Stomach (tissue), 4 donors: ENCODE results near the gene NBPF20.
"Not testable (repeated sequence)": the region's sequence is repeated elsewhere in the genome, so short reads cannot be mapped to it uniquely, and the experiment has no call there.

Experiments
- CTCF ChIP-seq, 7 experiments: fragments of 450-650 bp in 4 of 7; fragments of 200-600 bp in 3 of 7; sonication (generic) in 3 of 7; IDR thresholded peaks; one replicate each; pipeline ENCODE4 v1.5.1; 2016 to 2019; ENCODE audit warnings: antibody characterized with exemption in 7 of 7, control low read depth in 2 of 7, mild to moderate bottlenecking in 1 of 7
- EP300 ChIP-seq: sonication (generic); formaldehyde crosslinking; IDR thresholded peaks from one replicate; pipeline ENCODE4 v1.6.1; 2017; ENCODE audit warnings: antibody characterized with exemption
- POLR2A ChIP-seq, 4 donors: fragments of 450-650 bp; IDR thresholded peaks; one replicate each; pipeline ENCODE4 v1.6.1; 2016; ENCODE audit warnings: antibody characterized with exemption in 4 of 4, control low read depth in 2 of 4, mild to moderate bottlenecking in 1 of 4, moderate library complexity in 1 of 4
- POLR2AphosphoS5 ChIP-seq, 3 donors: sonication (generic); formaldehyde crosslinking; IDR thresholded peaks; one replicate each; pipeline ENCODE4 v1.6.1; 2016; ENCODE audit warnings: antibody characterized with exemption in 3 of 3

DNA sequence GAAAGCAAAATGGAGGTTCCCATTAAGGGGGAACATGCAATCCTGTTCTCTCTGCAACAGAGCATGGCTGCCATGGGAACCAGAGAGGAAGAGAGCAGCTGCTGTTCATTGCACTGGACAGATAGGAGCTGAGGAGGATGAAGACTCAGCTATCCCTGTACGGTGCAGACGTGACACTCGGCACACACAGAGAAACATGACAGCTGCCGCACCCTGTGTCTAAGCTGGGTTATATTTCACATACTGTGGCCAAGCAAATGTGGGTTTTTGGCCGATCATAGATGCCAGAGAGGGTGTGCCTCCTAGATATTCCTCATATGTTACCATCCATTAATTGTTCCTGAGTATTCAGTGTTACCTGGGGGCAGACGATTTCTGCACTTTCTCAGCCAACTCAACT is 24.7 kb downstream of the NBPF20 start:
- not testable (repeated sequence) for TF ChIP-seq CTCF (IDR thresholded peaks at IDR 0.05); POLR2A (IDR thresholded peaks at IDR 0.05); EP300; POLR2AphosphoS5 (IDR thresholded peaks at IDR 0.05)
